ENCODE results near the gene HIPK1. TPM values are rescaled to one million over a fixed set of nuclear protein-coding genes. Genes with fewer than 3 reads are reported as not detected.
A peak's percentile ranks its signal among the peaks of the same experiment; 100 is the strongest.

Gene HIPK1
- total and polyA plus RNA-seq, 12 donors = 7.8 to 91.0 (median 61.2) TPM

GRCh38 chr1:113958691-113959090 lies 29.6 kb downstream of the HIPK1 start:
- Histone ChIP-seq H3K36me3 (peaks cover 0 to 100% (median 48%) of the 10 kb centered on the region in 9 donors), H3K4me3 (no peak overlapping the region), H3K27me3 (no peaks in the 10 kb centered on the region), H3K27ac (no peak overlapping the region), H3K4me1 (no peaks in the 10 kb centered on the region), H3K9me3 (no peaks in the 10 kb centered on the region)
- DNase-seq = no peak
- ATAC-seq = no peak
- intact Hi-C loops (cut with DNase I) = no loop called here
- TF ChIP-seq, protein P1, sequence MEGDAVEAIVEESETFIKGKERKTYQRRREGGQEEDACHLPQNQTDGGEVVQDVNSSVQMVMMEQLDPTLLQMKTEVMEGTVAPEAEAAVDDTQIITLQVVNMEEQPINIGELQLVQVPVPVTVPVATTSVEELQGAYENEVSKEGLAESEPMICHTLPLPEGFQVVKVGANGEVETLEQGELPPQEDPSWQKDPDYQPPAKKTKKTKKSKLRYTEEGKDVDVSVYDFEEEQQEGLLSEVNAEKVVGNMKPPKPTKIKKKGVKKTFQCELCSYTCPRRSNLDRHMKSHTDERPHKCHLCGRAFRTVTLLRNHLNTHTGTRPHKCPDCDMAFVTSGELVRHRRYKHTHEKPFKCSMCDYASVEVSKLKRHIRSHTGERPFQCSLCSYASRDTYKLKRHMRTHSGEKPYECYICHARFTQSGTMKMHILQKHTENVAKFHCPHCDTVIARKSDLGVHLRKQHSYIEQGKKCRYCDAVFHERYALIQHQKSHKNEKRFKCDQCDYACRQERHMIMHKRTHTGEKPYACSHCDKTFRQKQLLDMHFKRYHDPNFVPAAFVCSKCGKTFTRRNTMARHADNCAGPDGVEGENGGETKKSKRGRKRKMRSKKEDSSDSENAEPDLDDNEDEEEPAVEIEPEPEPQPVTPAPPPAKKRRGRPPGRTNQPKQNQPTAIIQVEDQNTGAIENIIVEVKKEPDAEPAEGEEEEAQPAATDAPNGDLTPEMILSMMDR (IDR thresholded peaks at IDR 0.05) = no peak
- 94 to 98% methylated on average over 1 of the region's 1 CpG for WGBS, 2 donors

DNA sequence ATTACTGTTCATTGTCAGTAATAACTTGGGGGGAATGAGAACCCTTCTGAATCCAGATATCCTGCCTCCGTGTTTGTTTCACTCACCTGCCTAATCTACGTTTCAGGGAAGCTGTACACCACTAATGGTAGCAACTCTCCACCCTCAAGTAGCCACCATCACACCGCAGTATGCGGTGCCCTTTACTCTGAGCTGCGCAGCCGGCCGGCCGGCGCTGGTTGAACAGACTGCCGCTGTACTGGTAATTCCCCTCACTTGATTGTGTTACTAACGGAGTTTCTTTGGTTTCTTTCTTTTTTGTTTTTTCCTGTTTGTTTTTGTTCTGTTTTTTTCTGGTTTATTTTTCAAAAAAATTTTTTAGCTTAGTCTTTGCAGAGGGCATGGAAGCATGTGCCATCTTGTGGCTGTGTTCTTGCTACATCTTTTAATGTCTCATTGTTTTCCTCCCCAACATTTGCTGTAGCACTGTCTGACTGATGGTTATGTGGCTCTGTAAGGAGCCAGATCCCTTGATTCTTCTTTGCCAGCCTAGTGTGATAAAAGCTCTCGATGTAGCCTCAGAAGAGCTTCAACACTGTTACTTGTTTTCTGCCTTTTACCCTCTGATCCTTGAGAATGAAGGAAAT lies 34.3 kb downstream of the HIPK1 start:
- intact Hi-C loops (cut with DNase I) = no loop called here
- ATAC-seq = no peak

DNA sequence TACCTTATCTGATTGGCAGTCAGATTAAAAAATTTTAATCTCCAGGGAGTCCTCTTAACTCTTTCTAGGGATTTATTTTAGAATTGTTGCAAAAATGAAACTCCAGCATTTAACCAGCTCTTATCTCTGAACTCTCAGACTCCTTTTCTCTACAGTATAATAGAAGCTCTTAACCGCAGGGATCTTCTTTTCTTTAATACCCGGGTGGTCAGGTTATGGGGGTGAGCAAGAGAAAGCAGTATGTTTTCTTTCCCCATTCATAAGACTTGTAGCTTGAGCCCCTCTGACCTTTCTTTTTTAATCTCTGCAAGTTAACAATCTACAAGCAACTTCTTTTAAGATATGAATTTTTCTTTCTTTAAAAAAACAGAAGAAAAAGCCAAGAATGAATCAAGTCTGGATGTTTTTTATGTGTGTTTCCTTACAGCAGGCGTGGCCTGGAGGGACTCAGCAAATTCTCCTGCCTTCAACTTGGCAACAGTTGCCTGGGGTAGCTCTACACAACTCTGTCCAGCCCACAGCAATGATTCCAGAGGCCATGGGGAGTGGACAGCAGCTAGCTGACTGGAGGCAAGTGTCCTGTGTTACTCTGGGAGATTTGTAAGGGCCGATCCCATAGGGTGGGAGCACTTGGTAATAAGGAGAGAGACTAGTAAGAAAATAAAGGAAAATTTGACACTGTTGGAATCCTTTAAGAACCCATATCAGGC lies 36.7 kb downstream of the HIPK1 start:
- DNase-seq (no peak), ATAC-seq (peak in 1 of 8 donors; percentile 16)
- no peak overlapping the region for H3K4me3 ChIP-seq
- H3K9me3 ChIP-seq = no peaks in the 10 kb centered on the region
- peaks cover 0 to 100% (median 69%) of the 10 kb centered on the region in 9 donors for H3K36me3 ChIP-seq
- TF ChIP-seq, protein P1 (IDR thresholded peaks at IDR 0.05) = no peak
- no peak overlapping the region for H3K27ac ChIP-seq
- H3K27me3 ChIP-seq = no peaks in the 10 kb centered on the region
- intact Hi-C loops (cut with DNase I) = no loop called here
- no peaks in the 10 kb centered on the region for H3K4me1 ChIP-seq
- 94% methylated on average over 4 of the region's 4 CpGs for WGBS, 2 donors

More for the DNA sequence above, 34.3 kb downstream of the HIPK1 start:
- H3K27ac ChIP-seq = no peak overlapping the region
- WGBS, 2 donors = 89 to 92% methylated on average over 12 of the region's 12 CpGs
- TF ChIP-seq, protein P1 (IDR thresholded peaks at IDR 0.05) = peak in 2 of 9 donors; percentile 8 to 12
- no peaks in the 10 kb centered on the region for H3K27me3 ChIP-seq
- peaks cover 0 to 100% (median 58%) of the 10 kb centered on the region in 9 donors for H3K36me3 ChIP-seq
- no peak overlapping the region for H3K4me3 ChIP-seq
- DNase-seq = no peak
- H3K9me3 ChIP-seq = no peaks in the 10 kb centered on the region
- no peaks in the 10 kb centered on the region for H3K4me1 ChIP-seq

DNA sequence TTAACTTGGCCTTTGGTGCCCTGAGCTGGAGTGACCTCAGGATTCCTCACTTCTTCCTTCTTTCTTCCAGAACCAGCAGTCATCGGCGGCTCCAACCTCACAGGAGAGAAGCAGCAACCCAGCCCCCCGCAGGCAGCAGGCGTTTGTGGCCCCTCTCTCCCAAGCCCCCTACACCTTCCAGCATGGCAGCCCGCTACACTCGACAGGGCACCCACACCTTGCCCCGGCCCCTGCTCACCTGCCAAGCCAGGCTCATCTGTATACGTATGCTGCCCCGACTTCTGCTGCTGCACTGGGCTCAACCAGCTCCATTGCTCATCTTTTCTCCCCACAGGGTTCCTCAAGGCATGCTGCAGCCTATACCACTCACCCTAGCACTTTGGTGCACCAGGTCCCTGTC lies 43.8 kb downstream of the HIPK1 start:
- ATAC-seq (no peak), DNase-seq (no peak)
- no peak overlapping the region for H3K27ac ChIP-seq
- TF ChIP-seq, protein P1 (IDR thresholded peaks at IDR 0.05) = no peak
- no peaks in the 10 kb centered on the region for H3K9me3 ChIP-seq
- peaks cover 0 to 31% (median 21%) of the 10 kb centered on the region in 9 donors for H3K4me1 ChIP-seq
- peaks cover 0 to 81% (median 54%) of the 10 kb centered on the region in 9 donors for H3K36me3 ChIP-seq
- H3K4me3 ChIP-seq = no peak overlapping the region
- H3K27me3 ChIP-seq = no peaks in the 10 kb centered on the region
- WGBS, 2 donors = 86 to 99% methylated on average over 9 of the region's 9 CpGs
- intact Hi-C loops (cut with DNase I) = loop anchor here in 3 of 10 donors (5.0 to 10.0 kb wide), 2 partner anchors 136 to 138 kb away; no protein-coding TSS in a partner anchor
